Endothelial cell of hepatic sinusoid (primary cell): ENCODE data around the gene WNT3.
"Not testable (repeated sequence)": the region's sequence is repeated elsewhere in the genome, so short reads cannot be mapped to it uniquely, and the experiment has no call there.

Experiments
- in situ Hi-C: cut with HindIII; loops from 2 replicates; pipeline ENCODE4 v1.10.0; 2017; ENCODE audit warnings: low sequenced_read_pairs

WNT3 gene

GRCh38 chr17:46769531-46770438, 48.7 kb downstream of the WNT3 start:
- in situ Hi-C loops: no loop called here

- in situ Hi-C loops: not testable (repeated sequence)
Observed at GRCh38 chr17:46768896-46769295, 49.6 kb downstream of the WNT3 start.

DNA sequence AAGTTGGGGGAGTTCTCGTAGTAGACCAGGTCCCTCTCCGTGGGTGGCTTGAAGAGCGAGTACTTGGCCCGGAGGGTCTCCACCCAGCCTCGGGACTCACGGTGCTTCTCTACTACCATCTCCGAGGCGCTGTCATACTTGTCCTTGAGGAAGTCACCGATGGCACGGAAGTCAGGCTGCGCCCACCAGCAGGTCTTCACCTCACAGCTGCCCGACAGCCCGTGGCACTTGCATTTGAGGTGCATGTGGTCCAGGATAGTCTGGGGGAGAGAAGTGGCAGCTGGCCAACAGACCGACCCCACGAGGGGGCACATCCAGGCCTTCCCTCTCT, 50.0 kb downstream of the WNT3 start:
- in situ Hi-C loops: no loop called here

- in situ Hi-C loops: no loop called here
Observed at GRCh38 chr17:46766493-46767491, 51.7 kb downstream of the WNT3 start.

GRCh38 chr17:46765453-46765852, 53.0 kb downstream of the WNT3 start:
- in situ Hi-C loops: no loop called here

- in situ Hi-C loops: no loop called here
Observed at GRCh38 chr17:46764709-46765401, 53.6 kb downstream of the WNT3 start.

- in situ Hi-C loops: no loop called here
Observed at GRCh38 chr17:46764000-46764708, 54.3 kb downstream of the WNT3 start.

GRCh38 chr17:46763416-46763815, 55.1 kb downstream of the WNT3 start:
- in situ Hi-C loops: no loop called here

DNA sequence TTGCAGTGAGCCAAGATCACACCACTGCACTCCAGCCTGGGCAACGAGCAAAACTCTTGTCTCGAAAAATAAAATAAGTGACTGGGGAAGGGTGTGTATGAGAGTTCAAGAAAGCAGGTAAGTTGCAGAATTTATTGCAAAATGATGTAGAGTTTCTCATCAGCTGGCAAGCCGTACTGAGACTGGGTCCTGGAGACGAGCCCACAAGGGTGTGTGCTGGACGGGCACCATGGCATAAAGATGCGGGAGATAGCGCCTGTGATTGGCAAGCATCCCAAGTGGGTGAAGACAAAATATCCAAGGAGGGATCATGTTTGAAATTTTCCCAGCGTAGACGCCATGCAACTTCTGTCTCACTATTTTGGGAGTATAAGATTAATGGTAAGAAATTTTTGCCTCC, 59.4 kb downstream of the WNT3 start:
- in situ Hi-C loops: no loop called here

GRCh38 chr17:46758614-46759013, 59.9 kb downstream of the WNT3 start:
- in situ Hi-C loops: no loop called here

DNA sequence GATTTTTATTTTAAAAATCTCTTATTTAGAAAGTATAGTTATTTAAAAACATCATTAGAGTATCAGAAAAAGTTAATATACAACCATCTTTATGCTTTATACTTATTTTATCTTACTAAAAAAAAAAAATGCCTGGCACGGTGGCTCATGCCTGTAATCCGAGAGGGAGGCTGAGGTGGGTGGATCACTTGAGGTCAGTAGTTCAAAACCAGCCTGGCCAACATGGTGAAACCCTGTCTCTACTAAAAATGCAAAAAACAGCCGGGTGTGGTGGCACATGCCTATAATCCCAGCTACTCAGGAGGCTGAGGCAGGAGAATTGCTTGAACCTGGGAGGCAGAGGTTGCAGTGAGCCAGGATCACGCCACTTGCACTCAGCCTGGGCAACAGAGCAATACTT, 60.9 kb downstream of the WNT3 start:
- in situ Hi-C loops: not testable (repeated sequence)

DNA sequence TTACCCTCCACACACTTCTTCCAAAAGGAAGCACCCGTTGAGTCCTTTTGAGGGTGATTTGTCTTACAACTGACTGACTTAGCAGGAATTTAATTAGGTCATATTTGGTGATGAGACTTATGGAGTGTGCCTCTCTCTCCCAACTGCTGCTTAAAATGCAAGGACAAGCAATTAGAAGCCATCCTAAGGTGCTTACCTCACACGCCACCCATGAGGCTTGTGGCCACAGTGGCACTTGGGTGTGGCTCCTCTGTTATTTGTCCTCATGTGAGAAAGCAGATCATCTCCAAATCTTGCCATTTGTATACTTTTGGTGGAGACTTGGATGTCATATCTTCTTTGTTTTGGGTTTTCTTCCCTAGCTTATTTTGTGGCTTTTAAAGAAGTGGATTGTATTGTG, 61.6 kb downstream of the WNT3 start:
- in situ Hi-C loops: no loop called here

DNA sequence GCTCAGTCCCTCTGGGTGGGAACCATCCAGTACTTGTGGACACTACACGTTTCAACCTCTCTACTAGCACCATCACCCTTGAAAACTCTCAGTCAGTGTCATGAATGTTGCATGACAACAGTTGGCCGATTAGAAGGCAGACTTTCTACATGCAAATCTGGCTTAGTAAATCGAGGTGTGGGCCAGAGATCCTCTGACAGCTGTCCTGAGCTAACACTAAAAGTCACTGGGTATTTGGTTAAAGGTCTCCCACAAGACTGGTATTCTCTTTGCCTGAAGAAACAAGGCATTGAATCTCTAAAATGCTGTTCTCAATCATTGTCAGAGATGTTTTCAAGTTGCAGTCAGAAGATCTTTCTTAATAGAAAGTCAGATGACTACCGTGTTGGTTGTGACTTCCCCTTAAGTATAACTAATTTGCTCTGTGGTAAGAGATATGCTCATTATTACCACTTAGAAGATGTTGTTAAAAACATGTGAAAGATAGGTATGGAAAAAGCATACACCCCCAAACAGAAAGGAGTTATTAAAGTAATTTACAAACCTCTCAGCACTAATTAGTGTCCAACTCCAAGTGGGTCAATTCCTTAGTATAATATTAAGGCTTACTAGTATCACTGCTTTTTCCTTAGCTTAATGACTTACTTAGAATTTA, 62.3 kb downstream of the WNT3 start:
- in situ Hi-C loops: no loop called here

- in situ Hi-C loops: no loop called here
Observed at GRCh38 chr17:46753776-46754175, 64.7 kb downstream of the WNT3 start.

DNA sequence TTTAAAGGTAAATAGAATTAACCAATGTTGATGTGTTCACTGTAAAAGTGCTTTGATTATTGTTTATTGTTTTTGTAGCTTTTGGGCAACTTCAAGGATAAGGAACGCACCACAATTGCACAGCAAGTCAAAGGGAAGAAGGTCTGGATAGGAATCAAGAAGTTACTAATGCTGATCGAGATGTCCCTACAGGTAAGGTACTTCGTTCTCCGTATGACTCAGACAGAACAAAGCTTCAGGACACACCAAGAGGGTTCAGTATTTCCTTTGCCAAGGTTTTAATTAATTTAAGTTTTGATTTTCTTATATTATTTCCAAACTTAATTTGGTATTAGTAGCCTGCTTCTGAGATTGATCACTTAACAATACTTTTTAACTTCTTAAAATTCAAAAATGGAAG, 67.1 kb downstream of the WNT3 start:
- in situ Hi-C loops: no loop called here

DNA sequence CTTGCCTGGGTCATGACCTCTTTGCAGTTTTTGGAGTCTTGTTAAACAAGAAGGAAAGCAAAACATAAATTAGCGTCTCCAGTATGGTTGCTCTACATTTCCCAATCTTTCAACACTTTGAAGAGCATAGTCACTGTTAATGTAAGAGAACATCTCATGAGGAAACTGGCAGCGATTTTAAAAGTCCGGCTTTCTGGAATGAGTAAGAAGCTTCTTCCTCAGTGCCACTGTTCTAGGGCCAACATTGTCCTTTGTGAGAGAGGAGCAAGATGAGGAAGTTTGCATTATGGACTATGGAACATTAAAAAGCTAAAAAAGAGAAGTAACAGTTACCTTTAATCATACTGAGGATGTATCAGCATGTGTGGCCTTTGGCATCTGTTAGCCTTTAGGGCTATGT, 73.1 kb downstream of the WNT3 start:
- in situ Hi-C loops: no loop called here

DNA sequence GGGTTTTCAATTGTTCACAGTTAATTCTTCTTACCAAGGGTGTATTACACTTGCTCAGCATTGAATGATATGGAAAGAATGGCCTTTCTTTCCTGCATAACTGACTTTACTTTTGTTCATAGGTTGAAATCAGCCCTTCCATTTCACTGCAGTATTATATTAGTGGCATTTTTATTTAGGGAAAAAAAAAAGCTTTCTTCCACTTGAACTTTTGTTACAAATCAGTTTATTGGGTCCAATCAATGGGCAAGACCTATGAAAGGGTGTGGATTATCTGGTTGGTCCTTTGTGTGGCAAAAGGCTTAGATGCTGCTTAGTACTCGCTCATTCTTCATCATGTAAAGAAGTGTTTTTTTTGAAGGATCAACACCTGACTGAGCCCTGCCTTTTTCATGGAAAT, 74.1 kb downstream of the WNT3 start:
- in situ Hi-C loops: no loop called here

DNA sequence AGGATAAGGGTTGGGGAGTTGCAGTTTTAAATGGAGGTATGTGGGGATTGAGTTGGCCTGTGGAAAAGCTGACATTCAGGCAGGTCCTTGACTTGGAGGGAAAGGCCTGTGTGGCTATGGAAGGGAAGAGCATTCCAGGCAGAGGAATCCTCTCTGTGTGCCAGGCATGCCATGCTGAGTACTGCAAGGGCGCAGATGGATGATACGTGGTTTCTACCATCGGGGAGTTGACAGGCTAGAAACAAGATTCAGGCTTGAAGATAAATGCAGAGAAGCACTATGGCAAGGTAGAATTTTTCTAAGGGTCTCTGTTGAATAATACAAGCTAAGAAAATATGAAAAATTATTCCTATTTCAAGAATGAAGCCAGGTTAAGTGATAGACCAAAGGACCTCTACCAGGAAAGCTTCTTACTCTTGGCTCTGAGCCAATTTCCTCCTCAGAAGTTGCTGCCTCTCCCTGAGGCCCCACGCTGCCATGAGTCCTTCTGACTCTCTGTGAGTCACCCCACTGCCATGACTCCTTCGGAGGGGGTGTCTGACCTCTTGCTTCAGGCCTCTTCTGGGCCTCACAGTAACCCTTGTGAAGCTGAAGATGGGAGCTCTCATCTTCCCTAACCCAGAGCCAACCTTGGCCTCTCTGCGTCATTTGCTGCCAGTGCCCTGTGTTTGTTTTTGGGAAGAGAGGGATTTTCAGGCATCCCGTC, 75.8 kb downstream of the WNT3 start:
- in situ Hi-C loops: no loop called here

DNA sequence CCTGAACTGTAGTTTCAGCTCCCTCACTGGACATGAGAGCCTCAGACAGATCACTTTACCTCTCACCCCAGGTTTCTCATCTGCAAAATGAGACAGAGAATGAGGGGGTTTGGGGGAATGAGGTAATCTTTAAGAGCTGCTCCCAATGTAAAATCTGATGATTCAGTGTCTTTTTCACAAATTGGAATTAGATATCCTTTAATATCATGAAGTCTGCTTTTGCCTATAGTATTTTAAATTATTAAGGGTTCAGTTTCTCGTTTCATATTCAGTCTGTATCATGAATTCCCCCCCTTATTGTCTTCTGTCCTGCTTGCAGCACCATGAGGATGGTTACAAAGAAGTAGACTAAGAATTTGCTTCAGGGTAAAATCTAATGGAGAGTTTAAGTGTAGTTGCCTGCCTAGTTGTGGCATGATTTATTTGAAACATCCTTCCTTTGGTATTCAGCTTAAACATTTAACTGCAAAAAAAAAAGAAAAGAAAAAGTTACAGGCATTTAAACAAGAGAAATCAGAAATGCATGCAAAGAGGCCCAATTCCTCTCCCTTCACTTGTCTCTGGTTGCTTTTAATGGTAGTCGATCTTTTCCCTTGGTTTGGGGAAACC, 77.3 kb downstream of the WNT3 start:
- in situ Hi-C loops: no loop called here
